OCI-M2 (cell line): ENCODE results near the gene PKNOX2.

Experiments
- DNase-seq: peaks from one replicate; lab custom pipeline; 2025; ENCODE audit not compliant: unreplicated experiment; lab: John Stamatoyannopoulos, UW

PKNOX2 gene

DNA sequence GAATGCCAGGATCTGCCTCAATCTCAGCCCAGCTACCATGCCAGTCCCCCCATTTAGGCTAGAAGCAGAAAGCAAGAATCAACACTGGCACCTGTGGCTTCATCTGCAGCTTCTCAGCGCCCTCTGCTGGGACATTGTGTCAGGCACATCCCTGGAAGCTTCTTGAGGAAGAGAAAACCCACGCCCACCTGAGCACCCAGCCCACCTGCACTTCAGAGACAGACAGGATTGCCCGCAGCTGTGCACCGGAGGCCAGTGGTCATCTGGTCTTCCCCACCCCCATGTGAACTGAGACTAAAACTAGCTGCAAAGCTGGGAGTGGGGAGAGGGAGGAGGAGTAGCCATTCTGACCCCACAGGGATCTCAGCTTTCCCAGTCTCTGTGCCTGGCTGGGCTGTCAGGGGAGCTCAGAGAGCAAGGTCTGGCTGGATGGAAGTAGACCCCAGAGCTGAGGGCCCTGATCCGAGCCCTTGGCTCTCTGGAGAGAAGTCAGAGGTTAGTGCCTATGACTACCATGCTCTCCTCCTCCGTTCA, 264.7 kb downstream of the PKNOX2 start:
- DNase-seq, result no peak

DNA sequence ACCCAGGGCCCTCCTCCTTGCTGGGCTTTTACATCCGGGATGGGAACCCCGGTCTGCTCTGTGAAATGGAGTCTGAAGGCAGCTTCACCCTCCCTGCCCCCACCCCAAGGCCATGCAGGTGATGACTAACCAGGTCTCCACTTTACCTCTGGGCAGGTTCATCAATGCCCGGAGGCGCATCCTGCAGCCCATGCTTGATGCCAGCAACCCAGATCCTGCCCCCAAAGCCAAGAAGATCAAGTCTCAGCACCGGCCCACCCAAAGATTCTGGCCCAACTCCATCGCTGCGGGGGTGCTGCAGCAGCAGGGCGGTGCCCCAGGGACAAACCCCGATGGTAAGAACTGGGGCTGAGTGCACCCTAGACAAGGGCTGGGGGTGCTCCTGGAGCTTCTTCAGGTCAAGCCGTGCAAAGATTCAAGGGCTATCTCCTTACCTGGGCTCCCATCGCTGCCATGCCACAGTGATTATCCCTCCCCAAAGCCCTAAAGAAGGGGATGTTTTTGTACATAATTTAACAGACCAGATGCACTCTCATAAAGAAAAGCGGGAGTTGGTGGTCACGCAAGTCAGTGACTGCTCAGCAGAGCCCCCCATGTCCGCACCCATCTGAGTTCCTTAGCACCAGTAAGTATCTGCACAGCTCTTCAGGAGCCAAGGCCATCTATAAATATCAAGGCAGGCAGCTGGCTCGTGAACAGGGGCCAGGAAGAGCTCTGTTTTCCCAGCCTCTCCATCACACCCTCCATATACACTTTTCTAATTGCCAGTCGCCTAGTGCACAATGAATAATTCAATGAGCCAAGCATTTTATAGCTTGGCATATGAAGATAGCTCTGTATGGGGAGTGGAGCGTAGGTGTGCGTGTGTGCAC, 265.5 kb downstream of the PKNOX2 start:
- no peak for DNase-seq

DNA sequence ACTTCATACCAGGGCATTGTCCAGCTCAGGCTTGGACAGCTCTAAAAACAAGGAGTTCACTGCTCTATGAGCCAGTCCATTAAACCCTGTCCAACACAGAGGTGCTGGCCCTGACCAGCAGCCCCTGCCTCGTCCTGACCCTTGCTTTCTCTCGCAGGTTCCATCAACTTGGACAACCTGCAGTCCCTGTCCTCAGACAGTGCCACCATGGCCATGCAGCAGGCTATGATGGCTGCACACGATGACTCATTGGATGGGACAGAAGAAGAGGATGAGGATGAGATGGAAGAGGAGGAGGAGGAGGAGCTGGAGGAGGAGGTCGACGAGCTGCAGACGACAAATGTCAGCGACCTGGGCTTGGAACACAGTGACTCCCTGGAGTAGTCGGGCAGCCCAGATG, 266.5 kb downstream of the PKNOX2 start:
- no peak for DNase-seq

DNA sequence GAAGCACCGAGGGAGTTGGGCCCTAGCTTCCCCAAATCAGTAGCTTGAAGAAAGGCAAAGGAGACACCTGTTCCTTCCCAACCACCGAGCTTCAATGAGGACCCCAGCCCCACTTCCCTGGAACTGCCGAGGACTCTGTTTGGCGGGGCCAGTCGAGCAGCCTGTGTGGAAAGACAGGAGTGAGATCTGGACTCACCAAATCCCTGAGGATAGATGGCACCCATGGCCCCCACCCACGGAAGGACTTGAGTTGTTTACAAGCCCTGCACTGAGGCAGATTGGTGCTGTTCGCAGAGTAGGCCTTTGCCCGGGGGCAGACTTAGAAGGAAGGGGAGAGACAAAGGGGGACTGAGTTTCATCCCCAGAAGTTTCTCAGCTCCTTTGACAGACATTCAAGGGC, 266.9 kb downstream of the PKNOX2 start:
- DNase-seq, result no peak

DNA sequence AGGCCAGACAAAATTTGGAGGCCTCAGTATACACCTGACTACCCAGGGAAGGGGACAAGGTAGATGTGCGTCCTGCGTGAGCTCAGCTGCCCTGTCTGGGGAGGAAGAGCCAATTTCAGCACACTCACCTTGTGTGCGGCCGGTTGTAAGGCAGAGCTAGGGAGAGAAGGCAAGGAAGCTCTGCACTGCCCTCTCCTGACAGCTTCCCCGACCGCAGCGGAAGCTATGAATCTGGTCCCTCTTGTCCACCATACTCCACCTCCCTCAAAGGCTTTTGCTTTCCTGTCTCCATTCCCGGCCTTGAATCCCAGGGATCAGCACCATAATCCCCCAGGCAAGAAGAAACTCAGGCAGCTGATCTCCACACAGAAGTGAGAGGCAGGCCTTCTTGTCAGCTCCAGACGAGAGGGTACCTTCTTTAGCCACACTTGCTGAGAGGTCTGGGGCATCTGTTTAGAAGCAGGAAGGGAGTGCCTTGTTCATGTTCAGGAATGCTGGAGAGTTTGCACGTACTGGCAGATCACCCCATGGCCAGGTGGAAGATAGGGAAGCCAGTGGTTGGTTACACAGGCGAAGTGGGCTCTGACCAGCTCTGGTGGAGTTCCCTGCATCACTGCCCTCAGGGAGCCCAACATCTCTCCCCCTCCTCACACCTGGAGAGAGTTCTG, 269.0 kb downstream of the PKNOX2 start:
- no peak for DNase-seq

DNA sequence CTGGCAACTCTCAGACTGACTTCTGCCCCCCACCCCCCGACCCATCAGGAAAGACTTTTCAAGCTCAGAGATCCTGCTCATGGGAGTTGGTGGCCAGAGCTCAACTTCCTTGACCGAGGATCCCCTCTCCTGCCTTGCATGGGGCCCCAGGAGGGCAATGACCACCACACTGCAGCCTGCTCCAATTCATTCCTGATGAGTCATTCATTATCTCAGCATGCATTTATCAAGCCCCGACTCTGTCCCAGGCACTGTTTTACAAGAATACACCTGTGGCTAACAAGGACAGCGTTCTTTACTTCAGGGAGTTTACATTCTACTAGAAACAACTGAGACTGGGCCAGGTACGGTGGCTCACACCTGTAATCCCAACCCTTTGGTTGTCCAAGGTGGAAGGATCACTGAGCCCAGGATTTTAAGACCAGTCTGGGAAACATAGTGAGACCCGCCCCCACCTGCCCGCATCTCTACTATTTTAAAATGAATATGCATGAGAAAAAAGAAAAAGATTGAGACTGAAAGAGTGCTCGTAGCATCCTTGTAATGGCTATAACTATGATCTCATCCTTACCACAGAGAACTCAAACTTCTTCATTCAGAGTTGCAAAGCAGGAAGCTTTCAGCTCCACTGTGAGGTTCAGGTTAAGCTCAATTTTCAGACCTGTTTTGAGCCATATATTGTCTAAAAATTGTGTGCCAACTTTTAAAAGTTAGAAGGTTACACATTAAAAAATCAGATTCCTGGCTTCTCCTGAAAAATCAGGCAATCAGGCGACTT, 271.1 kb downstream of the PKNOX2 start:
- no peak for DNase-seq

DNA sequence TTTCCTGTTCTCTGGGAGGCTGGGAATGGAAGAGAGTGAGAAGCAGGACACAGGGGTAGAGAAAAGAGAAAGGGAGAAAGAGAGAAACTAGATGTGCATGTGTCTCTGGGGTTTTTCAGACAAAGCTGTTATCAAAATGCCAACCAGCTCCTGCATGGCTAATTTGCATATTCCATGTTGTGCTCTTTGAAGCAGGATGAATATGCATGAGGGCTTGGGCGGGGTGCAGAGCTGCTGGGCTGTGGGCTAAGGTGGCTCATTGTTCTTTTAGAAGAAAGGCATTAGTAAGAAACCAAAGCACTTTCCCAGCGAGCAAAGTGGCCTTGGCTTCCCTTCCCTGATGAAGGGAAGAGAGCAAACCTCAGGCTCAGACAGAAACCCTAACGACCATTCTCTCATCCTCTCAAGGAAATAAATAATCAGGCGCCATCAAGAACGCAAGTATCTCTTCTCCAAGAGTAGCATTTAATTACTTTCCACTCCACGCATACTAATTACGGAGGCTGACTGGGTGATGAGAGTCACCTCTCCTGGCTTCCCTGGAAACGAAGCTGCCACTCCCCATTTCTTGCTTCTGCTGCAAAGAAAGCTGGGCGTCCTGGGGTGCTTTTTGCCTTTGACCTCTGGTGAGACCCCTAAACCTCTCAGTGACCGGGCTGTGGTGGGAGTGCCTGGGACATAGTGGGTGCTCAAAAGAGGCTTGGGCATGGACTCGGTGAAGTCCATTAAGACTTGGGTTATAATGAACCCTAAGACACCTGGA, 277.3 kb downstream of the PKNOX2 start:
- no peak for DNase-seq

DNA sequence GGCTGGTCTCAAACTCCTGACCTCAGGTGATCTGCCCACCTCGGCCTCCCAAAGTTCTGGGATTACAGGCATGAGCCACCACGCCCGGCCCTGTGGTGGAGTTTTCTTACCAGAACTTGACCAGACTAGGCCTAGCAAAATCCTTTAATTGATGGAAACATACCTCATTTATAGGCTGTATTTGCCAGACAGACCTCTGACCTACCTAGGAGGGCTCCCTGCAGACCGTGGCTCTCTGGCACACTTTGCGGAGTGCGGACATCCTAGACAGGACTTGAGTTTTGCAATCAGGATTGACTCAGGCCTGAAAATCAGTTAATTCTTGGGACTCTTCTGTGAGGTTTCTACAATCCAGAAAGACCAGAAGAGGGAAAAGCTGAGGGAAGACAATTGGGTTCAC, 278.4 kb downstream of the PKNOX2 start:
- no peak for DNase-seq

DNA sequence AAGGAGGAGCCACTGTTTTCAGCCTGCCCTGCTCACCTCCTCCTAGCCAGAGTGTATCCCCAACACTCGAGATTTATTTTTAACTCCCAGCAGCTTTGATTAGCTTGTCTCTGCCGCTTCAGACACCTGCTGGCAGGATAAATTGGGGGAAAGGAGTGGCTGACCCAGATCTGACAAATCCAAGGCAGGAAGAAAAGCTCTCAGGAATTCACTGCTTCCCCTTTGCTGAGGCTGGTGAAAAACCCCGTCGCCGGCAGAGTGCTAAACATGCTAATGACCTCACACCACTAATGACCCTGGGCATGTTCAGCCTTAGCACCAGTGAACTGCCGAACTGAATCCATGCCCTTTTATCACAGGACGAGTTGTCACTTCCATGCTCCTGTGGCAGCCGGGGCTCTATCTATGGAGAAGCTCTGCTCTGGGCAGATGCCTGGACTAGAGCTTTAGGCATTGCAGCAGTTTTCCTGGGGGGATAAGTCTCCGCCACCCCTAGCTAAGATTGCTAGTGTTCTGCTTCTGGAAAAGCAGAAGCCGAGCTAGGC, 279.3 kb downstream of the PKNOX2 start:
- DNase-seq, result no peak

DNA sequence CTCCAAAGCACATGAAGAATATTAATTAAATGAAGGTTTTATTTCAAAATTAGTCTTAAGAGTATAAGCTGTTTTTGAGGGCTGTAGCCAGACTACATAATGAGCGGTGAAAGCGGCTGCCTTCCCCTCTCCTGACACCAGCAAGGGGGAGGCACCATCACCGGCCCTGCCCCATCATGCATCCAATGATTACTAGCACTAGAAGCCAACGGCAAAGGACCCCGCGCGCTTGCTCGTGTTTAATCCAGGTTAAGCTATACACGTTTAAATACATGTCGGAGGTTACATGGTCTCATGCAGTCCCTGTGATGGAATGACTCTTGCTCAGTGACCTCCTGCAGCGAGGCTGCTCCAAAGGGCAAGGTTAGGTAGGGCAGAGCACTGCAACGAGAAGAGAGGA, 281.2 kb downstream of the PKNOX2 start:
- no peak for DNase-seq

DNA sequence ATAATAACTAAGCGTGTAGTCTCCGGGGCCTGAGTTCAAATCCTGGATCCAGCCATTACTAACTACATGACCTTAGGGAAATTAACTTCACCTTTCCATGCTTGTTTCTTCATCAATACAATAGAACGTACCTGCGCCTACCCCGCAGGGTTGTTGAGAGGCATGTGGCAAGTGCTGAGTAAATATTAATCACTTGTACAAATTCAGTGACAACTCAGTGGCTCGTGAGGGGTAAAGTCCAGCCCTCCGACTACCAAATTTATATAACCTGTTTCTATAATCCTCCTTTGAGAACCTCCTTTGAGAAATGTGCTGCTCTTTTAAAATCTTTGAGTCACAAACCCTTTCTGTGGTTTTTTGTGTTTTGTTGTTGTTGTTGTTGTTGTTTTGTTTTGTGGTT, 281.7 kb downstream of the PKNOX2 start:
- DNase-seq, result no peak

DNA sequence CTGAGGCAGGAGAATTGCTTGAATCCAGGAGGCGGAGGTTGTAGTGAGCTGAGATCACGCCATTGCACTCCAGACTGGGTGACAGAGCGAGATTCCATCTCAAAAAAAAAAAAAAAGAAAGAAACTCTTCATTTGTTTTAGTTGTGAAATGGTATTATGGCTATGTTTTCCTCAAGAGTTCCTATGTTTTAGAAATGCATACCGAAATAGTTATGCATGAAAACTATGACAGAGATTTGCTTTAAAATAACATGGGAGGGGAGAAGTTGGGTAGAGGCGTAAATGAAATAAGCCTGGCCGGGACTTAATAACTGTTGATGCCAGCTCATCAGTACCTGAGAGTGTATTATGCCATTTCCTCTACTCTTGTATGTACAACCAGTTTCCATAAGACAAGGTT, 283.2 kb downstream of the PKNOX2 start:
- no peak for DNase-seq

DNA sequence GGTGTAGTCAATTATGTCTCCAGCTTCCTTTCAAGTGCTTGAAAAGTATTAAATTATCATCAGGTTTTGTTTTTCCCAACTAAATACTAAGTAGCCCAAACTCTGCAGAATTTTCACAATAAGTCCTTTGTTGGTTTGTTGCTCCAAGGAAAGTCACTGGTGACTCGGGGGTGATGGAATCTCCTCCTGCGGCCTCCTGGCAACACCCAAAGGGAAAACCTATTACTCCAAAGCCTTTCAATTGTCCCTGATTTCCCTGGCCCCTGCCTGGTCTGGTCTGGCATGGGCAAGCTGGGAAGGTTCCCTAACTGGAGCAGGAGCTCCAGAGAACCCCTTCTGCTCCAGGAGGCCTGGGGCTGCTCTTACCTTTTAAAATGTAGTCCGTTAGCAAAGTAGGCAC, 283.6 kb downstream of the PKNOX2 start:
- no peak for DNase-seq

DNA sequence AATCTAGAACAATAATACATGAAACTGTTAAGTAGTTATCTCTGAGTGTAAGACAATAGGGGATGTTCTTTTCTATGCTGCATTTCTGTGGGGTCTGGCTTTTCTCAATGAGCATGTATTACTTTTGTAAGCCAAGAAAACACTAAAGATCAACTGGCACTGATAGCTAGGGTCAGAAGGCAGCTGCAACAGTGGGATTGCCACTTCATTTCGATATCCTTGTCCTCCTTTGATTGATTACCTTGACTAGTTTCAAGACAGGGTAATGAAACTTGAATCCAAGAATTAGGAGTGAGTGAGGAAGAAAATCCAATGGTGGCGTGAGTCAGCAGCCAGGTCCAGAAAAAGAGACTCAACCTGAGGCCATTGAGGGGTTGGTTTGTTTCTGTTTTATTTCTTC, 285.0 kb downstream of the PKNOX2 start:
- DNase-seq, result no peak

DNA sequence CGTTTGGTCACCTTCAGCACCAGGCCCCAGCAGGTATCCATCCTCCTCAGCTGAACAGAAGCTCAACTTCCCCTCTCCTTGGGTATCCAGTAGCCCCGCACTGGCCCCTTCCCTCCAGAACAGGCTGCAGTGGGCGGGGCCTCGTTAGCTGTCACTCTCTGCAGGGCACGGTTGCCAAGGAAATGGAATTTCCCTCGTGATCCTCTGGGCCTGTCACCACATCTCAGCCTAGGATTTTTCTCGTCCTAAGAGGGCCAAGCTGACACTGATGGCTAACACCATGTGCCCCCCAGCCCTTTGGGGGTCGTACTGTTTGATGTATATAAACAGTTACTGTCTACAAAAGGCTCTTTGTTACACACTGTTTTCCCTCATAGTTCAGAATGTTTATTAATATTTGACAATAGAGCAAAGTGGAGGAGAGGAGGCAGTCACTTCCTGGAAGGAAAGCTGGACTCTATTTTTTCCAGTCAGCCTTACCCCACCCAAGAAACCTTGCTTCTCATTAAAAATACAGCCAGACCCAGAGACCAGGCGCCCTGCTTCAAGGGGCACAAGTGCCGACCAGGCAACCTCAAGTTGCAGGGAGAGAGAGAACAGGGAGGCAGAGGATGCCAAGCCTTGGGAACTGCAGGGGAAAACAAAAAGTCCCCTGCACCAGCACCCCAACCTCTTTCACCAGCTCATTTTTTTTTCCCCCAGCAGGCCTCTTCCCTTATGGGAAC, 287.0 kb downstream of the PKNOX2 start:
- DNase-seq, result no peak

DNA sequence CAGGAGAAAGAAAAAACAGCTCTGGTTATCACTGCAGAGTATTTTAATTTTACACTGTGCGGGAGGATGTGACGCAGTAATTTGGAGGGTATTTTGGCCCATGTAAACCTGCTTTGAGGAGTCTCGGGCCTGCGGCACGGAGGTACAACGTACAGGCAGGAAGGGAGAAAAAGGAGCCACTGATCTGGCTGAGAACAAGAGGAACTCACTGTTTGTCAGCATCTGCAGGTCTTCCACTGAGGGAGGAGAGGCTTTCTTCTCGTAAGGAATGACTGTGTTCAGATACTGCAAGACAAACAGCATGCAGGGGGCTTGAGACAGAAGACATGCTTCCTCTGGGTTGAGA, 287.5 kb downstream of the PKNOX2 start:
- DNase-seq, result no peak

DNA sequence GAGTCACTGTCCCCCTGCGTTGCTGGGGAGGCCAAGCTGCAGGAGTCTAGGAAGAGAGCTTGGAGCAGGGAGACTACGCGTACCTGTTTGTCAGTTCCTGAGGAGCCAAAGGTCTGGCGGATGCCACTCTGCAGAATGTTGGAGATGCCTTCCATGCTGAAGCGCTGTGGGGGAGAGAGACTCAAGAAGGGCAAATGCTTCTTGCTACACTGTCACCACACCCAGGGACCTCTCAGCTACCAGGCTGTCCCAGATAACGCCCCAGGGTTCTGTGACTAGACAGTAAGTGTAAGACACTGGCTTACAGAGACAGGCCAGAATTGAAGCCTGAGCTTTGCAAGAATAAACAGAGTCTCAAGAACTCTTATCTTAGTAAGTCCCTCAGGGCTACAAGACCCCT, 289.5 kb downstream of the PKNOX2 start:
- no peak for DNase-seq

DNA sequence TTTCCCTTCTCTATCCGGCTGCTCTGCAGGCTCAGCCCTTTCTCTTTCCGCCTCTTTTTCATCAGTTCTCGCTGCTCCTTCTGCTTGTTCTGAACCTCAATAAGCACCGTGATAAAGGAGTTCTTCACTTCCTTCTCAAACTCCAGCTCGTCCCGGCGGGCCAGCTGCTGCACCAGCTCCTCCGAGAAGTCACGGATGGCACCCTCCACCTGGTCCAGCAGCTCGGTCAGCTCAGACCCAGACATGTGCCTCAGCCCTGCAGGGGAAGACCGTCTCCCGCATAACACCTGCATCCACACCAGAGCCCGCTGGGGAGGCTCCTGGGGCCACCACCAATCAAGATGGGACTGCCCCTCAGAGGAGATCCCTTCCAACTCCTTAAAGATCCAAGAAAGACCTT, 291.3 kb downstream of the PKNOX2 start:
- DNase-seq, result no peak

DNA sequence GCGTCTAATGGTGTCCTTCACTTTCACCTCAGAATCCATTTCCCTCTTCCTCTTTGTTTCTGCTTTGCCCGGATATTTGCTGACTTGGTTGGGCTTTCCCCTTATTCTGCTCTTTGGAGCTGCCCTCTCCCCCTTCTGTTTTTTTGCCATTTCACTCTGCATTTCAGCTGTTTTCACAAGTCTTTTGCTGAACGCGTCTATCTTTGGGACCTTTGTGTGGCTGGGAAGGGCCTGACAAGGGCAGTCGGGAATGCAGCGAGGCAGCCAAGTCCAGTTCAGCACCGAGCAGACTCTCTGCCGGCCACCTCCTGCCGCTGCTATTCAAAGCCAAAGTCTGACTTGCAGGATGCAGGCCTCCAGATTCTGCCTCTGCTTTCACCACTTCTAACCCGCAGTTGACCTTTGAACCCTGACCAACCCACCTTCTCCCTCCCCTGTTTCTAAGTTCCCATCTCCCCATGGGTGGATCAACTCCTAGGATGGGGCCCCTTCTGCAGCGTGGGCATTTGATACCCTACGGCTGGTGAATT, 293.3 kb downstream of the PKNOX2 start:
- DNase-seq, result no peak

DNA sequence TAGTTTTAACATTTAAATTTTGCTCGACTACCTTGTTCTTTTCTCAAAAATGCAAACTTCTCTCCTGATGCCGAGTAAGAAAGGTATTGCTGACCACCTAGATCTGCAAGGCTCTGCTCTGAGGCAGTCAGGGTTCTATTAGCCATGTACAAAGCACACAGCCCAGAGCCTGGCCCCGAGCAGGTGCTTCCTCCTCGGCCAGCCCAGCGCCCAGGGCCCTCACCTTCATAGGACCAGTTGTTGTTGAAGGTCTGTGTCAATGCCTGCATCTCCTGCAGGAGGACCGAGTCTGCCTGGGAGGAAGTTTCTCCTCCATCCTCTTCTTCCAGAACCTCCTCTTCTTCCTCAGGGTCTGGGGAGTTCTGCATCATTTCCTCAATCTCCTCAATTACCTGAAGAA, 295.7 kb downstream of the PKNOX2 start:
- no peak for DNase-seq
